ENCODE results near the gene CDH4.

The CDH4 gene

DNA sequence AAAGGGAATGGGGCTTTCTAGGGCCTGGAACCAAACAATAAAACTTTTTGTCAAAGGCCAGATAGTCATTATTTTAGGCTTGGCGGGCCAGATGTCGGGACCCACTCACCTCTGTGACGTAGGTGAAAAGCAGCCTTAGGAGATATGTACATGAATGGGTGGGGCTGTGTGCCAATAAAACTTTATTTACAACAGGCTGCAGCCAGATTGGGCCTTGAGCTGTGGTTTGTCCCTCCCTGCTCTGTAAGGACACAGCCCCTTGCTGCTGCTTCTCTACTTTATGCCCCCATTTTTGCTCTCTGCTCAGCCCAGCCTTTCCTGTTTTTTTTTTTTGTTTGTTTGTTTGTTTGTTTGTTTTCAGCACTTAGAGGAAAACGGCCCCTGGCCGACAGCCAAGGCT is 32.7 kb downstream of the CDH4 start:
- TF ChIP-seq, protein P1, sequence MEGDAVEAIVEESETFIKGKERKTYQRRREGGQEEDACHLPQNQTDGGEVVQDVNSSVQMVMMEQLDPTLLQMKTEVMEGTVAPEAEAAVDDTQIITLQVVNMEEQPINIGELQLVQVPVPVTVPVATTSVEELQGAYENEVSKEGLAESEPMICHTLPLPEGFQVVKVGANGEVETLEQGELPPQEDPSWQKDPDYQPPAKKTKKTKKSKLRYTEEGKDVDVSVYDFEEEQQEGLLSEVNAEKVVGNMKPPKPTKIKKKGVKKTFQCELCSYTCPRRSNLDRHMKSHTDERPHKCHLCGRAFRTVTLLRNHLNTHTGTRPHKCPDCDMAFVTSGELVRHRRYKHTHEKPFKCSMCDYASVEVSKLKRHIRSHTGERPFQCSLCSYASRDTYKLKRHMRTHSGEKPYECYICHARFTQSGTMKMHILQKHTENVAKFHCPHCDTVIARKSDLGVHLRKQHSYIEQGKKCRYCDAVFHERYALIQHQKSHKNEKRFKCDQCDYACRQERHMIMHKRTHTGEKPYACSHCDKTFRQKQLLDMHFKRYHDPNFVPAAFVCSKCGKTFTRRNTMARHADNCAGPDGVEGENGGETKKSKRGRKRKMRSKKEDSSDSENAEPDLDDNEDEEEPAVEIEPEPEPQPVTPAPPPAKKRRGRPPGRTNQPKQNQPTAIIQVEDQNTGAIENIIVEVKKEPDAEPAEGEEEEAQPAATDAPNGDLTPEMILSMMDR (IDR thresholded peaks at IDR 0.05) = no peak
- no peak for TF ChIP-seq ZFX (IDR thresholded peaks at IDR 0.05; ENCODE audit: borderline replicate concordance)
- no peak overlapping the region for H3K27ac ChIP-seq

DNA sequence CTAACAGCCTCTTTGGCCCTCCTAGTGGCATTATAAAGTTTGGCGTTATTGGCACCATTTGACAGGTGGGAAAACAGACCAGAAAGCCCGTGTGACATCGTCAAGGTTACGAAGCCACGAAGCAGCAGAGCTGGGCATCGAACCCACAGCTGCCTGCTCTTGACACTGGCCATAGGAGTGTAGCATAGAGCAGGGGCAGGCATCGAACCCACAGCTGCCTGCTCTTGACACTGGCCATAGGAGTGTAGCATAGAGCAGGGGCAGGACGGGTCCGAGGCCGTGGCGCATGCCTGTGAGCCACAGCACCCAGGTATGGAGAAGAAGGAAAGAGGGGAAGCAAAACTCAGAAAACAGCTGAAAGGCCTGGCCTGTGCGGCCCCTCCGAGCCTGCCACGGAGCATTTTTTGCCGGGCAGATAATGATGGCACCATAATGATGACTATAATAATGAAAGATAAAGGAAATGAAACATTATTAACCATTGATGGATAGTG is 33.1 kb downstream of the CDH4 start:
- TF ChIP-seq, protein P1 (IDR thresholded peaks at IDR 0.05) = no peak
- no peak for TF ChIP-seq ZFX (IDR thresholded peaks at IDR 0.05; ENCODE audit: borderline replicate concordance)
- H3K27ac ChIP-seq = no peak overlapping the region

DNA sequence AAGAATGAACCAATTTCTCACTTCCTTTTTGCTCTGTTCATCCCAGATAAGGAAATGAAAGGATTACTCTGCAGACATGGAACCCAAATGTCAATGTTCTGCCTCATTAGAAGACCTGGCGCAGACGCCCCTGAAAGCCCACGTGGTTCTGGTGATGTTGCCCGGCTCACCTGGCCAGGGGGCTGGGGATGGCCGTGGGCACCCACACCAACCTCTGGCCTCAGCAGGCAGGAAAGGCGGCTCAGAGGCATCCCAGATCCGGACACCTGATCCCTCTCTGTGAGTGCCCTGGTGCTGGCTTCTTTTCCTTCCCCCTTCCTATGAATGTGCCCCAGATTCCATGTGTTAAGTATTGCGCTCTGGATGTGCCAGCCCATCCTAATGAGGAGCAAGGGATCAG is 33.6 kb downstream of the CDH4 start:
- H3K27ac ChIP-seq = no peak overlapping the region
- TF ChIP-seq ZFX (IDR thresholded peaks at IDR 0.05; ENCODE audit: borderline replicate concordance) = no peak
- TF ChIP-seq, protein P1 (IDR thresholded peaks at IDR 0.05) = no peak

DNA sequence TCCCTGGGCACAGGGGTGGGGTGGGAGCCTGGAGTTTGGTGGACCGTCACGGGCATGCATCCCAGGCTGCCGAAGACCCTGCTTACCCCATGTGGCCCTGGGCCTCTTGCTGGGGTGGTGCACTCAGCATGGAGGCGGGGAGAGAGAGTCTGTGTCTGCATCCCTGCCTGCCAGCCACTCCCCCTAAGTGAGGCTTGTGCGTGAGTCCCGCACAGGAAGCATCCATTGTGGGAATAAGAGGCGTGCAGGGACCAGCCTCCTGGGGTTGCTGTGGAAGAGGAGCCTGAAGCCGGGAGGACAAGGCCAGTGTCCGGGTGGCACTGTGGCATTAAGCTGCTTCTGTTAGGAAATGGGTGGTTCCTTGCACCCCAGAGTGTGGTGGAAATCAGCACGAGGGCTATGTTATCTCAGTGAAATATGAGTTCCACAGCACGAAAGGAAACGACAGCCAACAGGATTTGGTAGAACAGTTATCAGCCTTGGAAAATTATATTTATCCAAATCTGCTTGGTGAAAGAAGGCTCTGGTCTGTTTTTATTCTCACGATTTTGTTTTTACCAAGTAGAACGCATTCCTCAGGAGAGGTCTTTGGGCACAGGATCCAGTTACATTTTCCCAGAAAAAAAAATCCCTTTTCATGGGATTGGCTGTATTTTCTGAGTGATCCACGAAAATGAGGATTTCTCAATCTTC is 35.7 kb downstream of the CDH4 start:
- TF ChIP-seq, protein P1 (IDR thresholded peaks at IDR 0.05) = no peak
- no peak for TF ChIP-seq ZFX (IDR thresholded peaks at IDR 0.05; ENCODE audit: borderline replicate concordance)
- H3K27ac ChIP-seq = no peak overlapping the region

DNA sequence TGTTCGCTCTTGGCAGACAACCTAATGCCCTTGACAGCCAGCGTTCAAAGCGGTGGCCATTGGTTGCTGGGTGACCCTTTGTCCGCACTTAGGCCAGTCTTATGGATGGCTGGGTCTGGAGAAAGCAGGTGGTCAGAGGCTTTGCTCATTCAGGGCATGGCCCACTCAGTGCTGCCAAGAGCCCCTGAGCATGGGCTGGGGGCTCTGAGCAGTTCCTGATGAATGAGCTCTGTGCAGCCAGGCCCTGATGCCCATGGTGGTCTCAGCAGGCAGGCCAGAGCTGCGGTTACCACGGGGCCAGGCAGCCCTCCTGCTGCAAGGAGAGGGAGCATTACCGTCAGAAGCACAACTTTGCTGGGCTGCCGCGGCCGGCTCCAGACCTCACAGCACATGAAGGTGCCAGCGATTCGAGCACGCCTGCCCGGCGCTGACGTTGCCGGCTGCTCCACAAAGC is 36.3 kb downstream of the CDH4 start:
- no peak overlapping the region for H3K27ac ChIP-seq
- no peak for TF ChIP-seq ZFX (IDR thresholded peaks at IDR 0.05; ENCODE audit: borderline replicate concordance)
- TF ChIP-seq, protein P1 (IDR thresholded peaks at IDR 0.05) = no peak

DNA sequence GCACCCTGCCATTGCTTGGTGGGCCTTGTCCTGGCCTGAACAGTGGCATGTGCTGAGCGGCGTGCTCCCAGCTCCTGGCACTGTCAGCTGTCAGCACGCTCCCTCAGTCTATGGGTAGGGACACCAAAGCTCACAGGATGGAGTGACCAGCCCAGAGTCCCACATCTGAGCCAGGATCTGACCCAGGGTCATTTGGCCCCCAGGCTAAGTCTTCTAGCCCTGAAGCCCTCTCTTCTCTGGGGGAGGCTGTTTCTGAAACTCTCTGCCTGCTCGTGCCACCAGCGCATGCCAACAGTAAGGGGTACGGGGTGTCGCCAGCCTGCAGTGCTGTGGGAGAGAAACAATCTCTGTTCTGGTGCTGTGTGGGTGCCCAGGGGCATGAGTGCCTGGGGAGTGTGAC is 37.1 kb downstream of the CDH4 start:
- TF ChIP-seq, protein P1 (IDR thresholded peaks at IDR 0.05) = no peak
- no peak for TF ChIP-seq ZFX (IDR thresholded peaks at IDR 0.05; ENCODE audit: borderline replicate concordance)
- no peak overlapping the region for H3K27ac ChIP-seq

DNA sequence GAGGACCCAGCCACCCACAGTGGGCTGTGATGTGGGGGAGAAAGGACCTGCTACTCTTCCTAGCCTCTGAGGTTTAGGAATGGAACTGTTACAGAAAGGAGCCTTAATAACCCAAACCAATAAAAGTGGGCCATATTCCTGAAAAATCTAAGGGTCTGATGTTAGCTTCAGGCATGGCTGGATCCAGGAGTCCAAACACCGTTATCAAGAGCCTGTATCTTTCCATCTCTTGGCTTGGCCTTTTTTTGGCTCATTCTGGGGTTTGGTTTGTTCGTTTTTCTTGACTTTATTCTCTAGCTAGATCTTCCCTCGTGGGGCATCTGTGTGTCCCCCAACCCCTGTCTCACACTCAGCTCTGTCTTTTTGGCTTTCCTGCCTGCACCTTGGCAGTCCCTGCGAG is 38.7 kb downstream of the CDH4 start:
- TF ChIP-seq ZFX (IDR thresholded peaks at IDR 0.05; ENCODE audit: borderline replicate concordance) = no peak
- TF ChIP-seq, protein P1 (IDR thresholded peaks at IDR 0.05) = no peak
- H3K27ac ChIP-seq = no peak overlapping the region
